CD4-positive, alpha-beta T cell (primary cell): ENCODE results near the gene PBOV1. TPM values are rescaled to one million over a fixed set of nuclear protein-coding genes. Genes with fewer than 3 reads are reported as not detected.

Source experiments
- ATAC-seq: fragments of 200-7000 bp; cut with Tn5 transposase; one replicate; pipeline ENCODE4 v1.10.0; 2022; ENCODE audit warnings: mild to moderate bottlenecking; ENCODE audit not compliant: poor library complexity
- CTCF ChIA-PET: fragments of 350-600 bp; sonication (Branson Sonifier 250); formaldehyde crosslinking; loops from one replicate; lab custom pipeline; 2021; ENCODE audit warnings: antibody characterized with exemption, inconsistent platforms; lab: Charles Lee
- POLR2A ChIA-PET: fragments of 350-600 bp; sonication (Branson Sonifier 250); formaldehyde crosslinking; loops from one replicate; lab custom pipeline; 2021; ENCODE audit warnings: antibody characterized with exemption, inconsistent platforms; lab: Charles Lee
- DNase-seq, 14 experiments: peaks; one replicate each; pipeline ENCODE4 v3.0.0-alpha.2; 2013 to 2020; ENCODE audit warnings: mixed read lengths in 2 of 14
- H3K27ac ChIP-seq, 2 donors: one replicate each; pipeline versions ENCODE4 v1.5.1 to v1.7.0; 2013; ENCODE audit warnings: low read length in 2 of 2, low read depth in 1 of 2, mild to moderate bottlenecking in 1 of 2
- H3K27me3 ChIP-seq, 2 experiments: 1 replicate in 1 of 2; 2 replicates in 1 of 2; pipeline versions ENCODE4 v1.6.1 to v1.7.0; 2013; ENCODE audit warnings: low read length in 2 of 2, control low read depth in 1 of 2, mild to moderate bottlenecking in 1 of 2, moderate library complexity in 1 of 2; ENCODE audit not compliant: insufficient read depth in 2 of 2, control insufficient read depth in 1 of 2
- H3K36me3 ChIP-seq: one replicate; pipeline ENCODE4 v1.6.1; 2013; ENCODE audit warnings: low read length, control low read depth; ENCODE audit not compliant: insufficient read depth
- H3K4me1 ChIP-seq: one replicate; pipeline ENCODE4 v1.6.1; 2013; ENCODE audit warnings: low read length, control low read depth; ENCODE audit not compliant: insufficient read depth
- H3K4me3 ChIP-seq: one replicate; pipeline ENCODE4 v1.5.1; 2013; ENCODE audit warnings: mild to moderate bottlenecking, low read length, moderate library complexity
- H3K9me3 ChIP-seq, 2 experiments: 1 replicate in 1 of 2; 2 replicates in 1 of 2; pipeline versions ENCODE4 v1.6.1 to v1.7.0; 2013; ENCODE audit warnings: low read length in 2 of 2, mild to moderate bottlenecking in 2 of 2, control low read depth in 1 of 2, moderate library complexity in 1 of 2; ENCODE audit not compliant: control insufficient read depth in 1 of 2, insufficient read depth in 1 of 2
- H3K27ac Mint-ChIP-seq: one replicate; pipeline ENCODE4 v1.8.0; 2020; ENCODE audit warnings: mixed read lengths
- H3K27me3 Mint-ChIP-seq: one replicate; pipeline ENCODE4 v1.8.0; 2021; ENCODE audit warnings: mixed read lengths
- H3K36me3 Mint-ChIP-seq: one replicate; pipeline ENCODE4 v1.8.0; 2021; ENCODE audit warnings: low read depth, mixed read lengths
- H3K4me1 Mint-ChIP-seq: one replicate; pipeline ENCODE4 v1.8.0; 2021; ENCODE audit warnings: low read depth, mixed read lengths
- H3K4me3 Mint-ChIP-seq: one replicate; pipeline ENCODE4 v1.8.0; 2020; ENCODE audit warnings: mild to moderate bottlenecking, mixed read lengths
- H3K9me3 Mint-ChIP-seq: one replicate; pipeline ENCODE4 v1.8.0; 2020; ENCODE audit warnings: mixed read lengths
- CTCF ChIP-seq: fragments of 200-600 bp; IDR thresholded peaks from one replicate; pipeline ENCODE4 v1.8.0; 2022; ENCODE audit warnings: antibody characterized with exemption, mild to moderate bottlenecking
- intact Hi-C, 2 experiments: fragments of 100-400 bp; cut with DNase I in 1 of 2; cut with micrococcal nuclease in 1 of 2; formaldehyde crosslinking; loops; one replicate each; pipeline versions ENCODE4 v1.15.1 to v1.9.0; 2023 to 2025; cut with DNase I, micrococcal nuclease
- total RNA-seq, 174 experiments: library from RNA in 2 of 174; stranded (reverse) in 2 of 174; gene quantifications; one replicate each; pipeline ENCODE4 v1.2.3 and lab custom pipeline; 2021 to 2026

Gene PBOV1
- total RNA-seq, 2 experiments from 2014 or later = not detected

DNA sequence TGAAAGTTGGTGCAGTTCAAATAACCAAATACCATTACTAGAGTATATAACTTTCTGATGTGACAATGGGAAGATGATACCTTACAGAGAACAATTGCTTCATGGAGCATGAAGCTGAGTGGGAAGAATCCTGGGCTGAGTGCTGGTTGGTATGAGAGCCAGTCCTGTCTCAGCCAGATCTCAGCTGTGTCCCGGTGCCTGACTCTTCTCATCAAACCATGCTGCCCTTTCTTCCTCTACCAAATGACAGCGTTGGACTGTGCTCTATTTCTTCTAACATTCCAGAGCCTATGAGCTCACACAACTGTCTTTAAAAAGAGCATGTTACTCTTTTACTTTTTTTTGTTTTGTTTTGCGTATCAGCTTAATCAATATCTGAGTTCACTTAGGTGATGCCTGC is 27.5 kb upstream of the PBOV1 start:
- Histone ChIP-seq H3K27ac (no peak overlapping the region), H3K36me3 (no peaks in the 10 kb centered on the region), H3K4me1 (no peaks in the 10 kb centered on the region), H3K4me3 (no peak overlapping the region), H3K27me3 (peaks cover 0 to 7% of the 10 kb centered on the region in 2 experiments), H3K9me3 (no peaks in the 10 kb centered on the region)
- Mint-ChIP-seq H3K4me1 (no peaks in the 10 kb centered on the region), H3K27ac (no peak overlapping the region), H3K27me3 (peaks cover 14% of the 10 kb centered on the region), H3K36me3 (no peaks in the 10 kb centered on the region), H3K9me3 (no peaks in the 10 kb centered on the region), H3K4me3 (no peak overlapping the region)
- intact Hi-C loops = no loop called here
- DNase-seq (no peak), ATAC-seq (no peak)
- TF ChIP-seq CTCF = no peak
- ChIA-PET POLR2A (no interaction called here), CTCF (no interaction called here)

- intact Hi-C loops = no loop called here
- Histone ChIP-seq H3K27me3 (peaks cover 0 to 8% of the 10 kb centered on the region in 2 experiments), H3K4me3 (no peak overlapping the region), H3K36me3 (no peaks in the 10 kb centered on the region), H3K9me3 (no peaks in the 10 kb centered on the region), H3K4me1 (no peaks in the 10 kb centered on the region), H3K27ac (no peak overlapping the region)
- CTCF ChIA-PET = no interaction called here
- no peak for TF ChIP-seq CTCF
- Mint-ChIP-seq H3K27me3 (peaks cover 22% of the 10 kb centered on the region), H3K4me3 (no peak overlapping the region), H3K27ac (no peak overlapping the region), H3K4me1 (no peaks in the 10 kb centered on the region), H3K9me3 (no peaks in the 10 kb centered on the region), H3K36me3 (no peaks in the 10 kb centered on the region)
- ATAC-seq (no peak), DNase-seq (no peak)
- POLR2A ChIA-PET = no interaction called here
Measured at GRCh38 chr6:138242987-138243592, 24.8 kb upstream of the PBOV1 start.

- CTCF ChIA-PET = no interaction called here
- no peaks in the 10 kb centered on the region for H3K9me3 Mint-ChIP-seq
- Histone ChIP-seq H3K4me1 (no peaks in the 10 kb centered on the region), H3K9me3 (no peaks in the 10 kb centered on the region), H3K4me3 (no peak overlapping the region), H3K27me3 (peaks cover 0 to 8% of the 10 kb centered on the region in 2 experiments), H3K27ac (no peak overlapping the region), H3K36me3 (no peaks in the 10 kb centered on the region)
- peaks cover 28% of the 10 kb centered on the region for H3K27me3 Mint-ChIP-seq
- no peaks in the 10 kb centered on the region for H3K4me1 Mint-ChIP-seq
- ATAC-seq (no peak), DNase-seq (no peak)
- TF ChIP-seq CTCF = no peak
- H3K36me3 Mint-ChIP-seq = no peaks in the 10 kb centered on the region
- H3K27ac Mint-ChIP-seq = no peak overlapping the region
- intact Hi-C loops = no loop called here
- POLR2A ChIA-PET = no interaction called here
- H3K4me3 Mint-ChIP-seq = no peak overlapping the region
Measured at GRCh38 chr6:138241934-138242333, 23.6 kb upstream of the PBOV1 start.
